HG03175 (cell line): ENCODE measurements around the gene NDUFB3.

ENCODE experiments used
- ATAC-seq: cut with Tn5 transposase; IDR thresholded peaks from one replicate; pipeline ENCODE4 v1.9.1; 2021; ENCODE audit warnings: mild to moderate bottlenecking, moderate library complexity; ENCODE audit not compliant: unreplicated experiment

Gene NDUFB3

GRCh38 chr2:201090574-201090973 is 18.8 kb downstream of the NDUFB3 start:
- no peak for ATAC-seq

- no peak for ATAC-seq
Observed at GRCh38 chr2:201093573-201093972, 21.8 kb downstream of the NDUFB3 start.

GRCh38 chr2:201100497-201100896 is 28.7 kb downstream of the NDUFB3 start:
- no peak for ATAC-seq

- ATAC-seq, result no peak
Observed at GRCh38 chr2:201105759-201106158, 34.0 kb downstream of the NDUFB3 start.

- no peak for ATAC-seq
Observed at GRCh38 chr2:201107624-201108023, 35.8 kb downstream of the NDUFB3 start.

- no peak for ATAC-seq
Observed at GRCh38 chr2:201108341-201108740, 36.5 kb downstream of the NDUFB3 start.

GRCh38 chr2:201109186-201109585 is 37.4 kb downstream of the NDUFB3 start:
- ATAC-seq, result no peak

- no peak for ATAC-seq
Observed at GRCh38 chr2:201110615-201111014, 38.8 kb downstream of the NDUFB3 start.

GRCh38 chr2:201111096-201111495 is 39.3 kb downstream of the NDUFB3 start:
- ATAC-seq, result no peak

- ATAC-seq, result no peak
Observed at GRCh38 chr2:201114350-201114749, 42.5 kb downstream of the NDUFB3 start.

GRCh38 chr2:201114846-201115245 is 43.0 kb downstream of the NDUFB3 start:
- no peak for ATAC-seq

GRCh38 chr2:201116115-201116958 is 44.5 kb downstream of the NDUFB3 start, which contains the start of gene CFLAR:
TSS of gene CFLAR (plus strand) at chr2:201116164. CDS start at chr2:201129866, 13,702 bp downstream.
- ATAC-seq, result peak; percentile 28

- ATAC-seq, result peak; percentile 37
Observed at GRCh38 chr2:201116959-201117734, 45.3 kb downstream of the NDUFB3 start.

- ATAC-seq, result peak; percentile 2
Observed at GRCh38 chr2:201117735-201118094, 45.9 kb downstream of the NDUFB3 start.

GRCh38 chr2:201118121-201118960 is 46.5 kb downstream of the NDUFB3 start:
- peak; percentile 37 for ATAC-seq

- no peak for ATAC-seq
Observed at GRCh38 chr2:201118961-201119854, 47.4 kb downstream of the NDUFB3 start.

- no peak for ATAC-seq
Observed at GRCh38 chr2:201122276-201122675, 50.5 kb downstream of the NDUFB3 start.

- ATAC-seq, result no peak
Observed at GRCh38 chr2:201126308-201127151, 54.7 kb downstream of the NDUFB3 start.

- ATAC-seq, result no peak
Observed at GRCh38 chr2:201127152-201127511, 55.3 kb downstream of the NDUFB3 start.
